GM04504 (cell line): Measurements from ENCODE around the gene INPP5A.
"Not testable (repeated sequence)": the region's sequence is repeated elsewhere in the genome, so short reads cannot be mapped to it uniquely, and the experiment has no call there.

ENCODE experiments used
- DNase-seq: peaks from one replicate; pipeline ENCODE4 v3.0.0-alpha.2; 2012; ENCODE audit warnings: low read depth

INPP5A gene

DNA sequence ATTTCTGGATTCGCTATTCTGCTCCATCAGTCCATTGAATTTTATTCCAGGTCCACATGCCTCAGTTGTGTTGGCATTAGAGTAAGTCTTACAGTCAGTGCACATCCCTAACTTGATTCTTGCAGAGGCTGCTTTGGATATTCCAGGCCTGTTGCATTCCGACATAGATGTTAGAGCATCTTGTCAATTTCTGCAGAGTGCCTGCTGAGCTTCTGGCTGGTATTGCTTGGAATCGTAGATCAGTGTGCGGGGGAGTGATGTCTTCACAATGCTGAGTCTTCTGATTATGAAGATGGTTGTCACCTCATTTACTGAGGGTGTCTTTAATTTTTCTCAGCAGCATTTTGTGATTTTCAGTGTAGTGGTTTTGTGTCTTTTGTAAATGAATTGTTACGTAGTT, 45.2 kb downstream of the INPP5A start:
- no peak for DNase-seq

DNA sequence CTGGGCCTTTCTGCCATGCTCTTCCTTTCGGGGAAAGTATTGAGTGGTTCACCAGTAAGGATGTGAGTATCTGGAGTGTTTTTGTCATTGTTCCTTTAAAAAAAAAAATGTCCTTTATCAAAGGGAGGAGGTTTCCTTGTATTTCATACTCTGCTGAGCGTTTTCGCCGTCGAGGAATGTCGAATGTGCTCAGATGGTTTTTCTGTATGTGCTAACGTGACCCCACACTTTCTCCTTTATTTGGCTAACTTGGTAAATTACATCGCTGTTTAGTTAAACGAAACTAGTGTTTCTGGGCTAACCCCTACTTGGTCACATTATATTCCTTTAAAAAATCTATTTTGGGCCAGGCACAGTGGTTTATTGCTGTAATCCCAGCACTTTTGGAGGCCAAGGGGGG, 45.9 kb downstream of the INPP5A start:
- no peak for DNase-seq

DNA sequence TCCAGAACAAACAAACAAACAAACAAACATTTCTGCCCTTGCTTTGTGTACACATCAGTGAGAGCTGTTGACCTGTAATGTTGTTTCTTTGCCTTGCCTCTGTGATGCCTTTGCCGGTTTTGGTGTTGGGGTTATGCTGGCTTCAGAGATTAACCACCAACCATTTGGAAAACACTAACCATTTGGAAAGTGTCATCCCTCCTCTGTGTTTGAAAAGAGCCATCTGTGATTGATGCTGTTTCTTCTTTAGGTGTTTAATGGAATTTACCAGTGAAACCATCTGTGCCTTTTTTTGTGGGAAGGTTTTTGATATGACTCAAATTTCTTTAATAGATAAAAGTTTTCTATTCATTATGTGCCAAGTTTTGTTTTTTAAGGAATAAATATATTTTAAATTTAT, 46.5 kb downstream of the INPP5A start:
- DNase-seq: no peak

DNA sequence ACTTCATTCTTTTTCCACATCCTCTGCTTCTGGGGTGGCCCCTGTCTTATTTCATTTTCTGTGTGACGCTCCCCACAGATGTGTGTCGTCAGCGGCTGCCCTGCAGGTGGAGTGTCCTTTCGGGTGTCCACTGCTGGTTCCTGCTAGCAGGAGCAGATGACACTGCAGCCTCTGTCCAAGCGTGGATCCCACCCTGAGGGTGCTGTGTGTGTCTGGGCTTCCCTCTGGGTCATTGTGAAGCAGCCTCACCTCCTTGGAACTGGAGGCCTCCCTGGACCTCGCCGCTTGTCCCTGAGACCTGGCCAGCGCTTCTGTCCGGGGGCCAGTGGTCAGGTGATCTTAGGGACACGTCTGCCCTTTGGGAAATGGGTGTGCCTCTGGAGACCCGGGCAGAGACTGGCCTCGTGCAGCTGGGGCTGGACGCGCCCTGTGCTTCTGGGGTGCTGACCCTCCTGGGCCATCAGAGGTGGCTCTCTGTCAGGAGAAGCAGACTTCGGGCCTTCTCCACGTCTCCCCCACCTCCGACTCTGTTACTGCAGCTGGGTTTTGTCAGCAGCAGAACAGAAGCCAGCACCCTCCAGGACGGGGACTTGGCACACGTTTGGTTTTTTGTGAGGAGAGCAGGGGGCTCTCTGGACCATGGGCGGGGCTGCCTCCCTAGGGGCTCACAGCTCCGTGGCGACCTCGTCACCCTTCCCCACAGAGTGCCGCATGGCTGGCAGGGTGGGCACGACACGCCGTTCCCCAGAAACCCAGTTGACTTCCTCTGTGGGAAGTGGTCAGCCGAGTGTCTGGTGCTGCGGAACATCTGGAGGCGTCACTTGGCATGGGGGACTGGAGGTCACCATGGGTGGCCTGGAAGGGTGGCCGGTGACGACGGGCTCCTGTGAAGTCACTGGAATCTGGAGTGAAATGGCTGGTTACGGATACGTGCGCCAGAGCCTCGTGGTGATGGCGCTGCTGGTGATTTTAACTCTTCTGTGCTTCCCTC, 48.4 kb downstream of the INPP5A start:
- DNase-seq: no peak

DNA sequence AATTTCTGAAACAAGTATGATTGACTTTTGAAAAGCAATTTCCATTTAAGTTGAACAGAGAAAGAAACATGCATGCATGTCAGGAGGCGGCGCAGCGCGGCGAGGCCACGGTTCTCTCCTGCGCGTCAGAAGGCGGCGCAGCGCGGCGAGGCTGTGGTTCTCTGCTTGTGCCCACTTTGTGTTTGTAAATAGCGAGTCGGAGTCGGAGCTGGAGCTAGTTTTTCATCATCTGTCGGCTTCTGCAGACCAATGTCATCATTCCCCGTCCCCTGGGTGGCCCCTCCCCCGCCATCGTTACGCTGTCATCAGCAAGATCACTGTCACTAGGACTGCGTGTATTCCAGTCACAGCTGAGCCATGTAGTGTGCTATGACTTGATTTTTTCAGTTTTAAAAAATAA, 49.2 kb downstream of the INPP5A start:
- DNase-seq: no peak

DNA sequence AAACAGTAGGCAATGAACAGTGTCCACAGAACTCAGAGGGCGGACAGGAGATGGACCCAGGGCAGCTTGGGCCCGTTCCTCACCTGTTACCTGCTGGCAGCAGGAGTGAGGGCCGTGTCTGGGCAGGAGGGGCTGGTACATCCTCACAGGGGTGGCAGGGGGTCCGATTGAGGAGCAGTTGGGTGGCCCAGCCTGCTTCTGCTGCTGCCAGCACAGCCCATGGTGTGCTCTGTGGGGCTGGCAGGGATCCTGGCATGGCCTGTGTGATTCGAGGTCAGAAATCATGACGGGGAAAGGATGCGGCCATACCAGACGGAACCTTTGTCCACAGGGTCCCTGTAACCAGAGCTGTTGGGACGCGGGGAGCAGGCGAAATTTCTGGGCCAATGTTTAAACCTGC, 49.6 kb downstream of the INPP5A start:
- no peak for DNase-seq

DNA sequence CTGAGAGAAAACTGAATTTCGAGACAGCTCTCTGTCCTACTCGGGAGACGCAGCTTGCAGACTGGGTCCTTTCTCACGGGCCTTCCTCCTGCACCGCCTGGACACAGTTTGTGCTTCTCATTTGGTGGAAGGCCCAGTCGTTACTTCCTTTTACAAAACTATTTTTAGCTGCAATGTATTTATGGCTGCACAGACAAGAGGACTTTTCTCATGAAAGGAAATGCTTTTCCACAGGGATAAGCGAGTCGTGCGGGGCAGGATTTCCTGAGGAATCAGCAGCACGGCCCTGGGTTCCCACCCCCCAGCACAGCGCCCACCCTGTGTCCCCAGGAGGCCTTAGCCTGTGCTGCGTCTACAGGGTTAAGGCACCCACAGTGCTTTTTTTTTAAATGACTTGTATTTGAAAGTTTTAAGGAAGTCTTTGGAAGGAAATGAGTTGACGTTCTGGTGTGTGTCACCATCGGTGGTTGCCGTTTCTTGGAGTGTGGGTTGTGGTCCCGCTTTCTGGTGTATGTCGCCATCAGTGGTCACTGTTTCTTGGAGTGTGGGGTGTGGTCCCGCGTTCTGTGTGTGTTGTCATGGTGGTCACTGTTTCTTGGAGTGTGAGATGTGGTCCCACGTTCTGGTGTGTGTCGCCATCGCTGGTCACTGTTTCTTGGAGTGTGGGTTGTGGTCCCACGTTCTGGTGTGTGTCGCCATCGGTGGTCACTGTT, 50.9 kb downstream of the INPP5A start:
- DNase-seq: no peak

DNA sequence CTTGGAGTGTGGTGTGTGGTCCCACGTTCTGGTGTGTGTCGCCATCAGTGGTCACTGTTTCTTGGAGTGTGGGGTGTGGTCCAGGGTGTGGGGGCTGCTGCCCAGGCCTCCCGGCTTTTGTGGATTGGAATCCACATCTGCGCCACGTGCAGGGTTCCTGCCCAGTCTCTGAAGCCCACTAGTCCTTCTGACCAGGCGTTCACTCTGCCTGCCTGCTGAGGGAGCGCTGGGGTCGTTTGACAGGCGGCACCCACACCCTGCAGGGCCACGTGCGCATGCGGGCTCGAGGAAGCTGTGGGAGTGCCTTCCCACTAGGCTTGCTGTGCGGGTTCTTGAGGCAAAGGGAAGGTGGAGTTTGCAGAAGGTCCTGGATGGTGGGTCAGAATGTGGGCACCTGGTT, 51.4 kb downstream of the INPP5A start:
- no peak for DNase-seq

DNA sequence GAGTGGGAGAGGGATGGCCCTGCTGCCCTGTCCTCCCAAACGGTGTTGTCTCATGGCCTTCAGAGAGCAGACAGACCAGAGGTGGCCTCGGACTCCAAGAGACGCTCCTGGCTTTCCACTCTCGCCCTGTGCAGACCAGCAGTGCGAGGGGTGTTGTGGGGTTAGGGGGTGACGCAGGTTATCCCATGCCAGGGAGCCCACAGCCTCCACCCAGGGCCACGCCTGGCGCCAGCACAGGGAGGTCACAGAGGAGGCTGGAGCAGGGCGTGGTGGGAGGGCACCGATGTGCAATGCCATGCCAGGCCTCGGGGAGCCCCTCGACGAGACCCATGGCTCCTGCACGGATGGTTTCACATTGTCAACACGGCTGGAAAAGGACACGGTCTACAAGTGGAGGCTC, 52.1 kb downstream of the INPP5A start:
- no peak for DNase-seq

DNA sequence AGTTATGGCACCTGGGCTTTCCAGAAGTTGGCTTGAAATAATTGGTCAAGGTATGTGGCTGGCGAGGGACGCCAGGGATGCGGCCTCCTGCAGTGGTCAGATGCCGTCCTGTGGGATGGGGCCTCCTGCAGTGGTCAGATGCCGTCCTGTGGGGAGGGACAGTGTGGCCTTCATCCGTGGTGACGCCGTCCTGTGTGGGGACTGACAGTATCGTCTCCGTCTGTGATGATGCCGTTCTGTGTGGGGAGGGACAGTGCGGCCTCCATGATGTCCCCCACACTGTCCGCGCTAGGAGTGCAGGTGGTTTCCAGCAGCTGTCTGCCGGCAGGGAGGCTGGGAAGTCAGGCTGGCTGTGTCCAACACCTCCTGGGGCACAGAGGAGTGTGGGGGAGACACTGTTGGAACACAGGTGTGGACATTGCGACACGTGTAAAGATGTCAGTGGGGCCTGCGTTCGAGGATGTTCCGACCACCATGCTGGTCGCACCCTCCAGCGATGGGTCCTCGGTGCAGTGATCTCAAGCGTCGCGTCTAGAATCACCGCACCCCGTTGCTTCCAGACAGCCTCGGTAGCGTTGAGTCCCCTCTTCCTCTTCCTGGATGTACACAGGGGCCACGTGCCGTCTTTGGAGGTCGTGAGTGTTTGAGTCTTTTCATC, 52.6 kb downstream of the INPP5A start:
- DNase-seq: no peak

DNA sequence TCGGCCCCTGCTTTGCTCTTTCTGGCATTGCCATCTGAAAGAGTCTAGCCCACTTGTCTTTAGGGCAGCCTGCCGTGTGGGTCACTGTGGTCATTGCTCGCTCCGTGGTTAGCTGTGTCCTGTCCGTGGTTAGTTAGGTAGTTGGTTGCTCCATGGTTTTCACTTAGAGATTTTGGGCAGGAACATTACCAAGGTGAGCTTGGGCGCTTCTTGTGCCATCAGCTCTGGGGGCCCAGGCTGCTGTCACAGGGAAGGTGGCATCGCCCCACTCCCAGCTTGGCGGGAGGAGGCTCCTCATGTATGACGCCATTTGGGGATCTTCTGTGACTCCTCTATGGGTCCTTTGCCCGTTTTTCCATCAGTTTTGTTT, 53.1 kb downstream of the INPP5A start:
- DNase-seq: no peak

DNA sequence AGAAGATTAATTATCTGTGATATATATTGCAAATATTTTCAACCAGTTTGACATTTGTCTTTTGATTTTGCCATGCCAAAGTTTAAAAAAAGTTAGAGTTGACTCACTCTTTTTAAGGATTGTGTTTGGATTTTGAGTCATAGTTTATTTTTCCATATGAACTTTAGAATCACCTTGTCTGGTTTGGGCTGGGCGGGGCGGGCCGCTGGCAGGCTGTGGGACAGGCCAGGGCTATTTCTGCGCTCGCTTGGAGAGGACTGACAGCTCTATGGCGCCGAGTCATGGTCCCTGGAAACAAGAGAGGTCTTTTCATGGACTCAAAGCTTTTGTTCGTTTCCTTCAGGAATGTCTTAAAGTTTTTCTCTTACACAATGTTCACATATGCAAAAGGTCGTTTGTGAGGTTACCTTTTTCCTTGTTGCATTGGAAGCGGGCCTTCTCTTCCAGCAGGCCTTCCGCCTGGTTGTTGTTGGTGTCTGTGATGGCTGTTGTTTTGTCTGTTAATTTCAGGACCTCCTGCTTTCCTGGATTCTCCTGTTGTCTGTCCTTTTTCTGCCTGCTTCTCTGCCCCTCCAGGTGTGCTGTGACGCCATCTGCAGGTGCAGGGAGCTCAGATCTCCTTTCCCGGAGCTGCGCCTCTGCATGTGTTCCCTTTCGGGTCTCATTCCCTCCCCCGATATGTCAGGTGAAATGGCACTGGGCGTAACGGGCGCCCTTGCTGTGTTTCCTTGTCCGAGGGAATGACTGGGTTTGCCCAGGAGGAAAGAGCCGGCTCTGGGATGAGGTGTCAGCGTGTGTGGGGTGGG, 53.8 kb downstream of the INPP5A start:
- DNase-seq: no peak

DNA sequence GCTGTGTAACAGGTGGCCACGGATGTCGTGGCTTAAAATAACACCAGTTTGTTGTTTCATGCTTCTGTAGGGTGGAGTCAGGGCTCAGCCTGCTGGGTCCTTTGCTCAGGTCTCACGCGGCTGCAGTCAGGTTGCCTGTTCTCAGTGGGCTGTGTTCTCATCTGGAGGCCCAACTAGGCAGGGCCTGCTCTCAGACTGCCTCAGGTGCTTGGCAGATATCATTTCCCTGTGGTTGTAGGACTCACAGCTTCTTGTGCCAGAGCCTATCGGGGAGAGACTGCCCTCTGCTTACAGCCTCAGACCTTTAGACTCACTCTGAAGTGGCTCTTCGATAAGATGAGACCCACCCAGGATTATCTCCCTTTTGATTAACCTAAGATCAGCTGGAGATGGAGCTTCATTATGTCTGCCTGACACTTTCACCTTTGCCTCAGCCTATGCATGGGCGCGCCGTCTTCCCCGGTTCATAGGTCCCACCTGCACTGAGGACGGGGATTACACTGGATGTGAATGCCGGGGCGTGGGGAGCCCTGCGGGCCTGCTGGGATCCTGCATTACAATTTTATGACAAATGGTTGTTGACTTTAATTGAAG, 55.3 kb downstream of the INPP5A start:
- no peak for DNase-seq

DNA sequence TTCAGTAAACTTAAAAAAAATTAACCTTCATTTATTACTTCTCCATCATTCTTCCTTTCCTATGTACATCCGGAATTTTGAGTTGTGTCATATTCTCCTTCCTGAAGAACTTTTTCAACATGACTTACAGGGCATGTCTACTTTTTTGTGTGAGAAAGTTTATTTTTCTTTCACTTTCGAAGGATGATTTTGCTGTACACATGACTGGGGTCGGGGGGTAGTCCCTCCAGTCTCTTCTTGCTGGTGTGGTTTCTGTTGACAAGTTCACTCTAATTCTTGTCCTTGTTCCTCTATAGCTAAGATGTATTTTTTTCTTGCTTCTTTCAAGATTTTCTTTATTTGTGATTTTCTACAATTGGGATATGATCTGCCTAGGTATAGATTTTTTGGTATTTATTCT, 55.8 kb downstream of the INPP5A start:
- no peak for DNase-seq

DNA sequence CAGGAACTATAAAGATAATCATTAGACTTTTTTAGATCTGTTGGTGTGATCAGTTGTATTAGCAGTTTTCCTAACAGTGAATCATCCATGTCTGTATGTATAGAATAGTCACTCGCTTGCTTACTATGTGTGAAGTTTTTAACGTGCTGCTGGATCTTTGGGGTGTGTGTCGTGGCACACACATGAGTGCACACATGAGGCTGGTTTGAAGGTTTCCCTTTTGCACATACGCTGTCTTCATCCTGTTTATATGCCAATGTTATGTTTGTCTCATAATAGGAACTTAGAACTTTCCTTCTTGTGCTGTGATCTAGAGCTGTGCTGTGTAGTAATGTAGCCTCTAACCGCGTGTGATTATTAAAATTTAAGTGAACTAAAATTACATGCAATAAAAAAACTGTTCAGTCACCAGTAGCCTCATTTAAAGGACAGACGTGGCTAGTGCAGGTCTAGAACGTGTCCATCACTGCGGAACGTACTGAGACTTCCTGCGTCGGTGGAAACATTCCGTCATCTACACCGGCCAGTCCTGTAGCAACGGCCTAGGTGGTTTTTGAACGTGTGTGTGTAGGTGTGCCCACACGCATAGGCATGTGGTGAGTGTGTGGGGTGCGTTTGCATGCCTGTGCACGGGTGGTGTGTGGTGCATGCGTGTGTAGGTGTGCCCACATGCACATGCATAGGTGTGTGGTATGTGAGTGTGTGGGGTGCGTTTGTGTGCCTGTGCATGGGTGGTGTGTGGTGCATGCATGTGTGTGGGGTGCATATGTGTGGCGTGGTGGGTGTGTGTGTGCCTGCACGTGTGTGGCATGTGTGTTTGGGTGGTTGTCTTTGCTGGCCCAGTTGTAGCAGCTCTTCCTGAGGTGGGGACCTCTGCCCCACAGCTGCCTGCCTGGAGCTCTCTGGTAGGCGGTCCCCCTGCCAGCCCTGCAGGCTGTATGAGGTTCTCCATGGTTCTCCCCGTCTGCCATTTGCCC, 56.6 kb downstream of the INPP5A start:
- no peak for DNase-seq

DNA sequence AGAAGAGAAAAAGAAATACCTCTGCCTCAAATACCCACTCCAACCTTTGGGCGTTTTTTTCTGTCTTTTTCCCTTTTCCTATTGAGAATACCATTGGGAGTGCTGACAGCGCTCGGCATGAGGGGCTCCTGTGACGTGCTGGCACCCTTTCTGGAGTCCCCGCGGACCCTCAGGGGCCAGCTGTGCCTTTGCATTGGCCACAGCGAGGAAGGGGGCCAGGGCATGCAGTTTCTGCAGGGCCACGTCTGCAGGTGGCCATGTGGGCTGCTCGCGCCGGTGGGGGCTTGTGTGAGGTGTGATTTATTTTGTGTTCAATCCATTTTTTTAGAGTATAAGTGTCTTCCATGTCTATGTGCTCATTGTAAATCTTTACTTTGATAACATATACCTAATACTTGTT, 57.4 kb downstream of the INPP5A start:
- no peak for DNase-seq

DNA sequence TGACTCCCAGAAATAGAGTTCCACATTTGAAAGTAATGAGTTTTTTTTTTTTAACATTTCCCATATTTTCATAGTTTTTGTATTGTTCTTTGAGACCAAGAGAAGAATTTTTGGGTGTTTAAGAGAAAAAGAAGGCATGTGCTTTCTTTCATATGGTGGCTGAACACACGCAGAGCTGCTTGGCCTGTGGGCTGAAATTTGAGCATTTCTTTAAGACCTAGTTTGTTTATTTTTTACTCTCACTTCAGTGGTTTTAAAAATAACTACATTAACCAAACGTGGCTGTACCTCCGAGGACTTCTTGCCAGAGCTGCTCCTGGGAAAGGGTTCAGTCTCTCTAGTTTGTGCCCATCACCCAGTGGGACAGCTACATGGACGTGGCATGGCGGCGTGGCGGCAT, 58.3 kb downstream of the INPP5A start:
- DNase-seq: no peak

DNA sequence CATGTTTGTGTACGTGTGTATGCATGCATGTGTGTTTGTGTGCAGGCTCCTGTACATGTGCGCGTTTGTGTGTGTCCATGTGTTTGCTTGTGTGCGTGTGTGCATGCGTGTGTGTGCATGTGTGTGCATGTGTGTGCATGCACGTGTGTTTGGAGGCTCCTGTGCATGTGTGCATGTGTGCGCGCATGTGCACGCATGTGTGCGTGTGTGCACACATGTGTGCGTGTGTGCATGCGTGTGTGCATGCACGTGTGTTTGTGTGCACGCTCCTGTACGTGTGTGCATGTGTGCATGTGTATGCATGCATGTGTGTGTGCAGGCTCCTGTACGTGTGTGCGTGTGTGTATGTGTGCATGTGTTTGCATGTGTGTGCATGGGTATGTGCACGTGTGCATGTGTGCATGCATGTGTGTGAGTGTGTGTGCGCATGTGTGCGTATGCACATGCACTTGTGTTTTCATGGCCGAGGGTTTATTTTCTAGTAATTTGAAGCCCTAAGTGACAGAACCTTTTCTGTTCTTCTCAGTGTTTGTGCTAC, 59.2 kb downstream of the INPP5A start:
- no peak for DNase-seq

DNA sequence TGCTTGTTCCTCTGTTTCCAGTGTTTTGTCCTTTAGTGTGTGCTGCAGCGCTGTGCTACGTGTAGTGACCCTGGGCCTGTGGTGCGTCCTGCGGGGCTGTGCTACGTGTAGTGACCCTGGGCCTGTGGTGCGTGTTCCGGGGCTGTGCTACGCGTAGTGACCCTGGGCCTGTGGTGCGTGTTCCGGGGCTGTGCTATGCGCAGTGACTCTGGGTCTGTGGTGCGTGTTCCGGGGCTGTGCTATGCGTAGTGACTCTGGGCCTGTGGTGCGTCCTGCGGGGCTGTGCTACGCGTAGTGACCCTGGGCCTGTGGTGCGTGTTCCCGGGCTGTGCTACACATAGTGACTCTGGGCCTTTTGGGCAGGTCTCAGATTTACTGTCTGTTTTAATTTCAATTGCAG, 60.1 kb downstream of the INPP5A start:
- no peak for DNase-seq

DNA sequence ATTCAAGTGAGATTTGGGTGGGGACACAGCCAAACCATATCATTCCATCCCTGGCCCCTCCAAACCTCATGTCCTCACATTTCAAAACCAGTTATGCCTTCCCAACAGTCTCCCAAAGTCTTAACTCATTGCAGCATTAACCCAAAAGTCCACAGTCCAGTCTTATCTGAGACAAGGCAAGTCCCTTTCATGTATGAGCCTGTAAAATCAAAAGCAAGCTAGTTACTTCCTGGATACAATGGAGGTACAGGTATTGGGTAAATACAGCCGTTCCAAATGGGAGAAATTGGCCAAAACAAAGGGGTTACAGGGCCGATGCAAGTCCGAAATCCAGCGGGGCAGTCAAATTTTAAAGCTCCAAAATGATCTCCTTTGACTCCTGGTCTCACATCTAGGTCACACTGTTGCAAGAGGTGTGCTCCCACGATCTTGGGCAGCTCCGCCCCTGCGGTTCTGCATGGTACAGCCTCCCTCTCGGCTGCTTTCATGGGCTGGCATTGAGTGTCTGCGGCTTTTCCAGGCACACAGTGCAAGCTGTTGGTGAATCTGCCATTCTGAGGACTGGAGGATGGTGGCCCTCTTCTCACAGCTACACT, 61.5 kb downstream of the INPP5A start:
- DNase-seq: not testable (repeated sequence)
